ENCODE data around the gene CACNA1F. TPM values are rescaled to one million over a fixed set of nuclear protein-coding genes. Genes with fewer than 3 reads are reported as not detected.

Gene CACNA1F
- total and polyA plus RNA-seq, 9 of the 15 experiments (the other 6 are each of a cell fraction or from before 2014, with no cell fraction given), result under 0.01 to 0.41 (median 0.03) TPM; not detected in 3

DNA sequence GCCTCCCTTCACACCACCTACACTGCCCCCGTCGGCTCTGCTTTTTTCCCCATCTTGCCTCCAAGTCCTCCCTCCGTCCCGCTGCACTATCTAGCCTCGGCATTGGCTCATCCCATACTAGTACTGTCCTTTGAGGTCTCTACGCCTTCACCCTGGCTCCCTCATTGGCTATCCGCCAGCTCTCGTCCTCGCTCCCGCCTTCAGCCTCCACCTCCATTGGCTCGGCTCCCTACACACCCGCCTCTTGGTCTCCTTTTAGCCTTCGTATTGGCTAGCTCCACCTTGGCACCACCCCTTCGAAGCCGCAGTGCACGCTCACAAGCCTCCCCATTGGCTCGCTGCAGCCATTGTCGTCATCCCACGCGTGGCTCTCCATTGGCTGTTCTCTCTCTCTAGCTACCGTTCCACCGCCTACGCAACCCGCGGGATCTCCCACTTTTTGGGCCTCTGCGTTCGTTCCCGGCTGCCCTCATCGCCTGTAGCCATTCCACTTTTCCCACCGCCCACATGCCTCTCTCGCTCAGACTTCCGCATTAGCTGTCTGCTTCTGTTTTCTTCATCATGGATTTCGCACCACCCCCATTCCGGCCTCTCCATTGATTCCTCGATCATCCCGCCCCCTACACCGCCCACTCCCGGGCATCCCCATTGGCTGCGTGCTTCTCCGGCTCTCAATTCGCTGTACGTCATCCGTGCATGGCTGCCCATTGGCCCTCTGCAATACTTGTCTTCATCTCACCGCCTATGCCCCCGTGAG, 36.0 kb upstream of the CACNA1F start (continued):
- TF ChIP-seq, protein P1, sequence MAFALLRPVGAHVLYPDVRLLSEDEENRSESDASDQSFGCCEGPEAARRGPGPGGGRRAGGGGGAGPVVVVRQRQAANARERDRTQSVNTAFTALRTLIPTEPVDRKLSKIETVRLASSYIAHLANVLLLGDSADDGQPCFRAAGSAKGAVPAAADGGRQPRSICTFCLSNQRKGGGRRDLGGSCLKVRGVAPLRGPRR (CRISPR knock-in tag; IDR thresholded peaks at IDR 0.05), result no peak
- TF ChIP-seq ZBTB1 (CRISPR knock-in tag; IDR thresholded peaks at IDR 0.05; ENCODE audit: borderline replicate concordance, low read depth), result no peak
- TF ChIP-seq XRCC3 (IDR thresholded peaks at IDR 0.05), result no peak
- no peak for TF ChIP-seq SRF (CRISPR knock-in tag; IDR thresholded peaks at IDR 0.05)
- no peak for TF ChIP-seq KLF6 (CRISPR knock-in tag; IDR thresholded peaks at IDR 0.05; ENCODE audit: borderline replicate concordance)
- no peak for TF ChIP-seq ZNF263 (CRISPR knock-in tag; IDR thresholded peaks at IDR 0.05; ENCODE audit: borderline replicate concordance)
- TF ChIP-seq FOXJ2 (tag; IDR thresholded peaks at IDR 0.05), result no peak
- no peak for TF ChIP-seq HMG20B (CRISPR knock-in tag; IDR thresholded peaks at IDR 0.05)
- TF ChIP-seq, protein P2, sequence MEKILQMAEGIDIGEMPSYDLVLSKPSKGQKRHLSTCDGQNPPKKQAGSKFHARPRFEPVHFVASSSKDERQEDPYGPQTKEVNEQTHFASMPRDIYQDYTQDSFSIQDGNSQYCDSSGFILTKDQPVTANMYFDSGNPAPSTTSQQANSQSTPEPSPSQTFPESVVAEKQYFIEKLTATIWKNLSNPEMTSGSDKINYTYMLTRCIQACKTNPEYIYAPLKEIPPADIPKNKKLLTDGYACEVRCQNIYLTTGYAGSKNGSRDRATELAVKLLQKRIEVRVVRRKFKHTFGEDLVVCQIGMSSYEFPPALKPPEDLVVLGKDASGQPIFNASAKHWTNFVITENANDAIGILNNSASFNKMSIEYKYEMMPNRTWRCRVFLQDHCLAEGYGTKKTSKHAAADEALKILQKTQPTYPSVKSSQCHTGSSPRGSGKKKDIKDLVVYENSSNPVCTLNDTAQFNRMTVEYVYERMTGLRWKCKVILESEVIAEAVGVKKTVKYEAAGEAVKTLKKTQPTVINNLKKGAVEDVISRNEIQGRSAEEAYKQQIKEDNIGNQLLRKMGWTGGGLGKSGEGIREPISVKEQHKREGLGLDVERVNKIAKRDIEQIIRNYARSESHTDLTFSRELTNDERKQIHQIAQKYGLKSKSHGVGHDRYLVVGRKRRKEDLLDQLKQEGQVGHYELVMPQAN (IDR thresholded peaks at IDR 0.05; ENCODE audit: borderline replicate concordance), result no peak; the same call in 1 of the 2 replicates
- TF ChIP-seq RBFOX2 (IDR thresholded peaks at IDR 0.05; ENCODE audit: low read depth, low read length), result no peak
- TF ChIP-seq, protein P3, sequence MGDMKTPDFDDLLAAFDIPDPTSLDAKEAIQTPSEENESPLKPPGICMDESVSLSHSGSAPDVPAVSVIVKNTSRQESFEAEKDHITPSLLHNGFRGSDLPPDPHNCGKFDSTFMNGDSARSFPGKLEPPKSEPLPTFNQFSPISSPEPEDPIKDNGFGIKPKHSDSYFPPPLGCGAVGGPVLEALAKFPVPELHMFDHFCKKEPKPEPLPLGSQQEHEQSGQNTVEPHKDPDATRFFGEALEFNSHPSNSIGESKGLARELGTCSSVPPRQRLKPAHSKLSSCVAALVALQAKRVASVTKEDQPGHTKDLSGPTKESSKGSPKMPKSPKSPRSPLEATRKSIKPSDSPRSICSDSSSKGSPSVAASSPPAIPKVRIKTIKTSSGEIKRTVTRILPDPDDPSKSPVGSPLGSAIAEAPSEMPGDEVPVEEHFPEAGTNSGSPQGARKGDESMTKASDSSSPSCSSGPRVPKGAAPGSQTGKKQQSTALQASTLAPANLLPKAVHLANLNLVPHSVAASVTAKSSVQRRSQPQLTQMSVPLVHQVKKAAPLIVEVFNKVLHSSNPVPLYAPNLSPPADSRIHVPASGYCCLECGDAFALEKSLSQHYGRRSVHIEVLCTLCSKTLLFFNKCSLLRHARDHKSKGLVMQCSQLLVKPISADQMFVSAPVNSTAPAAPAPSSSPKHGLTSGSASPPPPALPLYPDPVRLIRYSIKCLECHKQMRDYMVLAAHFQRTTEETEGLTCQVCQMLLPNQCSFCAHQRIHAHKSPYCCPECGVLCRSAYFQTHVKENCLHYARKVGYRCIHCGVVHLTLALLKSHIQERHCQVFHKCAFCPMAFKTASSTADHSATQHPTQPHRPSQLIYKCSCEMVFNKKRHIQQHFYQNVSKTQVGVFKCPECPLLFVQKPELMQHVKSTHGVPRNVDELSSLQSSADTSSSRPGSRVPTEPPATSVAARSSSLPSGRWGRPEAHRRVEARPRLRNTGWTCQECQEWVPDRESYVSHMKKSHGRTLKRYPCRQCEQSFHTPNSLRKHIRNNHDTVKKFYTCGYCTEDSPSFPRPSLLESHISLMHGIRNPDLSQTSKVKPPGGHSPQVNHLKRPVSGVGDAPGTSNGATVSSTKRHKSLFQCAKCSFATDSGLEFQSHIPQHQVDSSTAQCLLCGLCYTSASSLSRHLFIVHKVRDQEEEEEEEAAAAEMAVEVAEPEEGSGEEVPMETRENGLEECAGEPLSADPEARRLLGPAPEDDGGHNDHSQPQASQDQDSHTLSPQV (IDR thresholded peaks at IDR 0.05), result no peak
- TF ChIP-seq FOXP1 (CRISPR knock-in tag; IDR thresholded peaks at IDR 0.05), result no peak
- no peak for TF ChIP-seq RBM34 (IDR thresholded peaks at IDR 0.05; ENCODE audit: borderline replicate concordance, insufficient read depth, low read length)
- TF ChIP-seq, protein P4, sequence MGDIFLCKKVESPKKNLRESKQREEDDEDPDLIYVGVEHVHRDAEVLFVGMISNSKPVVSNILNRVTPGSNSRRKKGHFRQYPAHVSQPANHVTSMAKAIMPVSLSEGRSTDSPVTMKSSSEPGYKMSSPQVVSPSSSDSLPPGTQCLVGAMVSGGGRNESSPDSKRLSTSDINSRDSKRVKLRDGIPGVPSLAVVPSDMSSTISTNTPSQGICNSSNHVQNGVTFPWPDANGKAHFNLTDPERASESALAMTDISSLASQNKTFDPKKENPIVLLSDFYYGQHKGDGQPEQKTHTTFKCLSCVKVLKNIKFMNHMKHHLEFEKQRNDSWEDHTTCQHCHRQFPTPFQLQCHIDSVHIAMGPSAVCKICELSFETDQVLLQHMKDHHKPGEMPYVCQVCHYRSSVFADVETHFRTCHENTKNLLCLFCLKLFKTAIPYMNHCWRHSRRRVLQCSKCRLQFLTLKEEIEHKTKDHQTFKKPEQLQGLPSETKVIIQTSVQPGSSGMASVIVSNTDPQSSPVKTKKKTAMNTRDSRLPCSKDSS (IDR thresholded peaks at IDR 0.05; ENCODE audit: low read depth, partially characterized antibody), result no peak
- no peak for TF ChIP-seq KAT8 (IDR thresholded peaks at IDR 0.05; ENCODE audit: low read depth)
- TF ChIP-seq, protein P5, sequence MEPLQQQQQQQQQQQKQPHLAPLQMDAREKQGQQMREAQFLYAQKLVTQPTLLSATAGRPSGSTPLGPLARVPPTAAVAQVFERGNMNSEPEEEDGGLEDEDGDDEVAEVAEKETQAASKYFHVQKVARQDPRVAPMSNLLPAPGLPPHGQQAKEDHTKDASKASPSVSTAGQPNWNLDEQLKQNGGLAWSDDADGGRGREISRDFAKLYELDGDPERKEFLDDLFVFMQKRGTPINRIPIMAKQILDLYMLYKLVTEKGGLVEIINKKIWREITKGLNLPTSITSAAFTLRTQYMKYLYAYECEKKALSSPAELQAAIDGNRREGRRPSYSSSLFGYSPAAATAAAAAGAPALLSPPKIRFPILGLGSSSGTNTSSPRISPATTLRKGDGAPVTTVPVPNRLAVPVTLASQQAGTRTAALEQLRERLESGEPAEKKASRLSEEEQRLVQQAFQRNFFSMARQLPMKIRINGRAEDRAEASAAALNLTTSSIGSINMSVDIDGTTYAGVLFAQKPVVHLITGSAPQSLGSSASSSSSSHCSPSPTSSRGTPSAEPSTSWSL (CRISPR knock-in tag; IDR thresholded peaks at IDR 0.05; ENCODE audit: borderline replicate concordance), result no peak
- TF ChIP-seq CCNT2 (IDR thresholded peaks at IDR 0.05; ENCODE audit: borderline replicate concordance, extremely low read depth, insufficient read length, low read depth, low read length), result no peak
